K562 (cell line): ENCODE measurements around the gene ACE.

Experiments
- TF ChIP-seq, protein P1 (sequence below), 2 experiments: fragments of 450-650 bp in 1 of 2; sonication (generic) in 1 of 2; formaldehyde crosslinking in 1 of 2; IDR thresholded peaks; 2 replicates each; pipeline versions ENCODE4 v1.7.1 to v1.9.0; 2016 to 2022; ENCODE audit warnings: inconsistent platforms in 1 of 2, mild to moderate bottlenecking in 1 of 2, missing genetic modification reagents in 1 of 2
- TF ChIP-seq, protein P2 (sequence below), 3 experiments: IDR thresholded peaks in 2 of 3; conservative IDR thresholded peaks in 1 of 3; 2 replicates each; pipeline ENCODE4 v1.5.1; 2011 to 2012; ENCODE audit warnings: low read length in 3 of 3, mild to moderate bottlenecking in 3 of 3, control low read depth in 2 of 3, improper control_type of control experiment in 1 of 3, inconsistent platforms in 1 of 3, low read depth in 1 of 3, mixed read lengths in 1 of 3, moderate library complexity in 1 of 3; ENCODE audit not compliant: insufficient read depth in 2 of 3

DNA sequence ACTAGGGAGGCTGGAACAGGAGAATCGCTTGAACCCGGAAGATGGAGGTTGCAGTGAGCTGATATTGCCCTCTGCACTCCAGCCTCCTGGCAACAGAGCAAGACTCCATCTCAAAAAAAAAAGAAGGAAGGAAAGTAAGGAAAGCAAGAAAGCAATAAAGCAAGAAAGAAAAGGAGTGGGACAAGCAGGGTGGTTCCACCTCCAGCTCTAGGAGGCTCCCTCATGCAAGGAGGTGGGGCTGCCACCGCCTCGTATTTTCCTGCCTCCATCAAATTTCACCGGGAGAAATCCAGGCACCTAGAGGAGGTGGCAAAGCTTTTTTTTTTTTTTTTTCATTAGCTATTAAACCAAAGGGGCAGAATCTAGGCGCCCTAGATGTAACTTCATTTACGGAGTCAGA is 31.8 kb upstream of the ACE start:
- TF ChIP-seq, protein P1, sequence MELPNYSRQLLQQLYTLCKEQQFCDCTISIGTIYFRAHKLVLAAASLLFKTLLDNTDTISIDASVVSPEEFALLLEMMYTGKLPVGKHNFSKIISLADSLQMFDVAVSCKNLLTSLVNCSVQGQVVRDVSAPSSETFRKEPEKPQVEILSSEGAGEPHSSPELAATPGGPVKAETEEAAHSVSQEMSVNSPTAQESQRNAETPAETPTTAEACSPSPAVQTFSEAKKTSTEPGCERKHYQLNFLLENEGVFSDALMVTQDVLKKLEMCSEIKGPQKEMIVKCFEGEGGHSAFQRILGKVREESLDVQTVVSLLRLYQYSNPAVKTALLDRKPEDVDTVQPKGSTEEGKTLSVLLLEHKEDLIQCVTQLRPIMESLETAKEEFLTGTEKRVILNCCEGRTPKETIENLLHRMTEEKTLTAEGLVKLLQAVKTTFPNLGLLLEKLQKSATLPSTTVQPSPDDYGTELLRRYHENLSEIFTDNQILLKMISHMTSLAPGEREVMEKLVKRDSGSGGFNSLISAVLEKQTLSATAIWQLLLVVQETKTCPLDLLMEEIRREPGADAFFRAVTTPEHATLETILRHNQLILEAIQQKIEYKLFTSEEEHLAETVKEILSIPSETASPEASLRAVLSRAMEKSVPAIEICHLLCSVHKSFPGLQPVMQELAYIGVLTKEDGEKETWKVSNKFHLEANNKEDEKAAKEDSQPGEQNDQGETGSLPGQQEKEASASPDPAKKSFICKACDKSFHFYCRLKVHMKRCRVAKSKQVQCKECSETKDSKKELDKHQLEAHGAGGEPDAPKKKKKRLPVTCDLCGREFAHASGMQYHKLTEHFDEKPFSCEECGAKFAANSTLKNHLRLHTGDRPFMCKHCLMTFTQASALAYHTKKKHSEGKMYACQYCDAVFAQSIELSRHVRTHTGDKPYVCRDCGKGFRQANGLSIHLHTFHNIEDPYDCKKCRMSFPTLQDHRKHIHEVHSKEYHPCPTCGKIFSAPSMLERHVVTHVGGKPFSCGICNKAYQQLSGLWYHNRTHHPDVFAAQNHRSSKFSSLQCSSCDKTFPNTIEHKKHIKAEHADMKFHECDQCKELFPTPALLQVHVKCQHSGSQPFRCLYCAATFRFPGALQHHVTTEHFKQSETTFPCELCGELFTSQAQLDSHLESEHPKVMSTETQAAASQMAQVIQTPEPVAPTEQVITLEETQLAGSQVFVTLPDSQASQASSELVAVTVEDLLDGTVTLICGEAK (IDR thresholded peaks at IDR 0.05) = no peak
- TF ChIP-seq, protein P1 (CRISPR knock-in tag; IDR thresholded peaks at IDR 0.05) = no peak
- TF ChIP-seq, protein P2, sequence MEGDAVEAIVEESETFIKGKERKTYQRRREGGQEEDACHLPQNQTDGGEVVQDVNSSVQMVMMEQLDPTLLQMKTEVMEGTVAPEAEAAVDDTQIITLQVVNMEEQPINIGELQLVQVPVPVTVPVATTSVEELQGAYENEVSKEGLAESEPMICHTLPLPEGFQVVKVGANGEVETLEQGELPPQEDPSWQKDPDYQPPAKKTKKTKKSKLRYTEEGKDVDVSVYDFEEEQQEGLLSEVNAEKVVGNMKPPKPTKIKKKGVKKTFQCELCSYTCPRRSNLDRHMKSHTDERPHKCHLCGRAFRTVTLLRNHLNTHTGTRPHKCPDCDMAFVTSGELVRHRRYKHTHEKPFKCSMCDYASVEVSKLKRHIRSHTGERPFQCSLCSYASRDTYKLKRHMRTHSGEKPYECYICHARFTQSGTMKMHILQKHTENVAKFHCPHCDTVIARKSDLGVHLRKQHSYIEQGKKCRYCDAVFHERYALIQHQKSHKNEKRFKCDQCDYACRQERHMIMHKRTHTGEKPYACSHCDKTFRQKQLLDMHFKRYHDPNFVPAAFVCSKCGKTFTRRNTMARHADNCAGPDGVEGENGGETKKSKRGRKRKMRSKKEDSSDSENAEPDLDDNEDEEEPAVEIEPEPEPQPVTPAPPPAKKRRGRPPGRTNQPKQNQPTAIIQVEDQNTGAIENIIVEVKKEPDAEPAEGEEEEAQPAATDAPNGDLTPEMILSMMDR (IDR thresholded peaks at IDR 0.05 in 2 of 3, conservative IDR thresholded peaks at IDR 0.05 in 1 of 3; ENCODE audit: insufficient read depth in 2 of 3, low read depth in 1 of 3, low read length in 3 of 3) = no peak
